GM23338 (cell line): ENCODE data around the gene LIPT1. TPM values are rescaled to one million over a fixed set of nuclear protein-coding genes. Genes with fewer than 3 reads are reported as not detected.

Experiments
- ATAC-seq: fragments of 200-7000 bp; cut with Tn5 transposase; 3 replicates; pipeline ENCODE4 v1.9.1; 2020
- DNase-seq: peaks from one replicate; pipeline ENCODE4 v3.0.0-alpha.2; 2015; ENCODE audit warnings: low spot score
- H2AFZ ChIP-seq: fragments of 200-600 bp; sonication (generic); 2 replicates; pipeline ENCODE4 v1.8.0; 2016; ENCODE audit warnings: antibody characterized with exemption, mild to moderate bottlenecking, moderate library complexity
- H3F3A ChIP-seq: fragments of 200-600 bp; sonication (generic); replicated peaks from 2 replicates; pipeline ENCODE4 v1.8.0; 2017; ENCODE audit warnings: antibody characterized with exemption, mixed run types, low read depth
- H3K27ac ChIP-seq: fragments of 200-600 bp; sonication (generic); 2 replicates; pipeline ENCODE4 v1.6.1; 2016; ENCODE audit warnings: low read depth
- H3K27me3 ChIP-seq: fragments of 200-600 bp; sonication (generic); 2 replicates; pipeline ENCODE4 v1.8.0; 2016; ENCODE audit warnings: mild to moderate bottlenecking, mixed run types, moderate library complexity; ENCODE audit not compliant: insufficient read depth
- H3K36me3 ChIP-seq: fragments of 200-600 bp; sonication (generic); 2 replicates; pipeline ENCODE4 v1.8.0; 2016; ENCODE audit warnings: mild to moderate bottlenecking; ENCODE audit not compliant: insufficient read depth
- H3K4me1 ChIP-seq: fragments of 200-600 bp; sonication (generic); 2 replicates; pipeline ENCODE4 v1.8.0; 2016; ENCODE audit warnings: mild to moderate bottlenecking, moderate library complexity; ENCODE audit not compliant: insufficient read depth
- H3K4me2 ChIP-seq: fragments of 200-600 bp; sonication (generic); 2 replicates; pipeline ENCODE4 v1.7.1; 2017; ENCODE audit warnings: mixed run types
- H3K4me3 ChIP-seq: fragments of 200-600 bp; sonication (generic); 2 replicates; pipeline ENCODE4 v1.6.1; 2016; ENCODE audit warnings: mixed run types
- H3K79me2 ChIP-seq: fragments of 200-600 bp; sonication (generic); replicated peaks from 2 replicates; pipeline ENCODE4 v1.8.0; 2017; ENCODE audit warnings: mild to moderate bottlenecking; ENCODE audit not compliant: insufficient read depth
- H3K9me2 ChIP-seq: fragments of 200-600 bp; sonication (generic); 2 replicates; pipeline ENCODE4 v1.8.0; 2017; ENCODE audit not compliant: insufficient read depth
- H4K20me1 ChIP-seq: fragments of 200-600 bp; sonication (generic); replicated peaks from 2 replicates; pipeline ENCODE4 v1.8.0; 2017; ENCODE audit warnings: mild to moderate bottlenecking; ENCODE audit not compliant: insufficient read depth
- H3K27ac Mint-ChIP-seq: 2 replicates; pipeline ENCODE4 v1.8.0; 2020; ENCODE audit warnings: inconsistent platforms, mild to moderate bottlenecking, moderate library complexity, mixed read lengths
- H3K27me3 Mint-ChIP-seq: 3 replicates; pipeline ENCODE4 v1.8.0; 2022; ENCODE audit warnings: low read depth, mild to moderate bottlenecking, moderate library complexity, mixed read lengths, inconsistent platforms; ENCODE audit not compliant: insufficient read depth, poor library complexity
- H3K36me3 Mint-ChIP-seq: 3 replicates; pipeline ENCODE4 v1.8.0; 2021; ENCODE audit warnings: low read depth, mild to moderate bottlenecking, inconsistent platforms, moderate library complexity, mixed read lengths
- H3K4me1 Mint-ChIP-seq: 3 replicates; pipeline ENCODE4 v1.8.0; 2020; ENCODE audit warnings: mild to moderate bottlenecking, inconsistent platforms, mixed read lengths
- H3K4me3 Mint-ChIP-seq: 3 replicates; pipeline ENCODE4 v1.8.0; 2021; ENCODE audit warnings: moderate library complexity, mild to moderate bottlenecking, inconsistent platforms, mixed read lengths
- H3K9me3 Mint-ChIP-seq: 3 replicates; pipeline ENCODE4 v1.8.0; 2020; ENCODE audit warnings: moderate library complexity, mild to moderate bottlenecking, inconsistent platforms, mixed read lengths
- CREB1 ChIP-seq: fragments of 250-450 bp; sonication (Bioruptor Pico); IDR thresholded peaks from 2 replicates; pipeline ENCODE4 v1.5.0; 2020; ENCODE audit warnings: low read depth, mild to moderate bottlenecking, moderate library complexity
- CTCF ChIP-seq, 2 experiments: fragments of 200-600 bp in 1 of 2; sonication (generic) in 1 of 2; conservative IDR thresholded peaks; 2 replicates each; pipeline versions ENCODE4 v1.5.1 to v1.6.1; 2016 to 2017; ENCODE audit warnings: antibody characterized with exemption in 2 of 2, low read depth in 2 of 2, mild to moderate bottlenecking in 2 of 2, moderate library complexity in 1 of 2
- ETS1 ChIP-seq: IDR thresholded peaks from 2 replicates; pipeline ENCODE4 v1.6.1; 2016; ENCODE audit warnings: antibody characterized with exemption
- EZH2 ChIP-seq: fragments of 200-600 bp; sonication (generic); IDR thresholded peaks from one replicate; pipeline ENCODE4 v1.8.0; 2017; ENCODE audit warnings: antibody characterized with exemption, mild to moderate bottlenecking, low read depth; ENCODE audit not compliant: unreplicated experiment
- EZH2phosphoT487 ChIP-seq: fragments of 200-600 bp; sonication (generic); IDR thresholded peaks from one replicate; pipeline ENCODE4 v1.8.1; 2018; ENCODE audit warnings: antibody characterized with exemption; ENCODE audit not compliant: unreplicated experiment
- NANOG ChIP-seq: IDR thresholded peaks from 2 replicates; pipeline ENCODE4 v1.6.1; 2016; ENCODE audit warnings: antibody characterized with exemption, borderline replicate concordance
- POLR2AphosphoS5 ChIP-seq: IDR thresholded peaks from 2 replicates; pipeline ENCODE4 v1.6.1; 2016; ENCODE audit warnings: antibody characterized with exemption, low read depth
- REST ChIP-seq: IDR thresholded peaks from one replicate; pipeline ENCODE4 v1.6.1; 2018; ENCODE audit warnings: antibody characterized with exemption; ENCODE audit not compliant: unreplicated experiment
- STAT1 ChIP-seq: IDR thresholded peaks from one replicate; pipeline ENCODE4 v1.6.1; 2016; ENCODE audit warnings: antibody characterized with exemption; ENCODE audit not compliant: unreplicated experiment
- ZNF114 ChIP-seq: fragments of 250-450 bp; sonication (Bioruptor Pico); IDR thresholded peaks from 2 replicates; pipeline ENCODE4 v1.5.0; 2020; ENCODE audit warnings: mild to moderate bottlenecking, moderate library complexity
- ZNF331 ChIP-seq: fragments of 250-450 bp; sonication (Bioruptor Pico); IDR thresholded peaks from 2 replicates; pipeline ENCODE4 v1.5.0; 2020; ENCODE audit warnings: low read depth, mild to moderate bottlenecking, moderate library complexity
- polyA plus RNA-seq: library from polyadenylated mRNA; unstranded; fragments of >200 nt; fragmentation: Nextera tagmentation; extraction: Ambion mirVana; gene quantifications from 2 replicates; pipeline ENCODE4 v1.2.1, GENCODE V29; 2016
- total RNA-seq: library from RNA; depleted of rRNA; stranded (reverse); fragments of >200 nt; shearing (Covaris generic); gene quantifications from 2 replicates; pipeline ENCODE4 v1.2.3, GENCODE V29; 2014

LIPT1 gene
- total and polyA plus RNA-seq, 2 experiments from 2014 or later: 11.5 to 15.4 TPM

- no peak for ATAC-seq
Observed at GRCh38 chr2:99159594-99159993, 4.8 kb downstream of the LIPT1 start.

GRCh38 chr2:99166218-99166617, 11.5 kb downstream of the LIPT1 start:
- H3K27ac ChIP-seq: no peak overlapping the region
- H3K79me2 ChIP-seq: no peaks in the 10 kb centered on the region
- DNase-seq (no peak), ATAC-seq (no peak)
- no peak overlapping the region for H3K27ac Mint-ChIP-seq
- no peak overlapping the region for H3K4me2 ChIP-seq
- no peaks in the 10 kb centered on the region for H3K27me3 ChIP-seq
- no peaks in the 10 kb centered on the region for H3K4me1 ChIP-seq
- no peaks in the 10 kb centered on the region; the same call in 1 of the 2 replicates for H4K20me1 ChIP-seq
- no peaks in the 10 kb centered on the region for H3K9me3 Mint-ChIP-seq
- H3K36me3 Mint-ChIP-seq: peaks cover 16% of the 10 kb centered on the region; the same call in 1 of the 3 replicates
- no peaks in the 10 kb centered on the region for H3K9me2 ChIP-seq
- no peaks in the 10 kb centered on the region for H3K4me1 Mint-ChIP-seq
- H3K36me3 ChIP-seq: peaks cover 12% of the 10 kb centered on the region; the same call in 1 of the 2 replicates
- no peak overlapping the region for H3K4me3 Mint-ChIP-seq
- H2AFZ ChIP-seq: no peak overlapping the region
- no peak overlapping the region for H3K4me3 ChIP-seq
- no peaks in the 10 kb centered on the region for H3K27me3 Mint-ChIP-seq
- H3F3A ChIP-seq: no peaks in the 10 kb centered on the region
- TF ChIP-seq CREB1 (CRISPR knock-in tag): no peak
- TF ChIP-seq ZNF114 (CRISPR knock-in tag): no peak
- no peak for TF ChIP-seq REST
- TF ChIP-seq ETS1: no peak
- no peak for TF ChIP-seq STAT1
- no peak for TF ChIP-seq ZNF331 (CRISPR knock-in tag)
- TF ChIP-seq CTCF (conservative IDR thresholded peaks at IDR 0.05; ENCODE audit: low read depth in 2 of 2): no peak
- TF ChIP-seq EZH2: no peak
- TF ChIP-seq EZH2phosphoT487: no peak
- TF ChIP-seq POLR2AphosphoS5: no peak
- no peak for TF ChIP-seq NANOG

More at GRCh38 chr2:99159594-99159993, 4.8 kb downstream of the LIPT1 start:
- Histone ChIP-seq H3K27me3 (no peaks in the 10 kb centered on the region), H3K4me2 (no peak overlapping the region), H3K79me2 (peaks cover 16% of the 10 kb centered on the region), H3K27ac (no peak overlapping the region), H4K20me1 (0 out of 2 replicates have a peak, but pooled peaks cover 4% of the 10 kb centered on the region), H3K4me3 (no peak overlapping the region), H3K9me2 (no peaks in the 10 kb centered on the region), H3F3A (no peaks in the 10 kb centered on the region), H2AFZ (no peak overlapping the region), H3K36me3 (peaks cover 8% of the 10 kb centered on the region), H3K4me1 (peaks cover 11% of the 10 kb centered on the region; the same call in 1 of the 2 replicates)
- no peak for TF ChIP-seq ZNF331 (CRISPR knock-in tag)
- no peak for TF ChIP-seq CTCF (conservative IDR thresholded peaks at IDR 0.05; ENCODE audit: low read depth in 2 of 2)
- no peak for TF ChIP-seq NANOG
- no peak for TF ChIP-seq STAT1
- no peak for TF ChIP-seq ZNF114 (CRISPR knock-in tag)
- H3K4me1 Mint-ChIP-seq: peaks cover 9% of the 10 kb centered on the region
- H3K27ac Mint-ChIP-seq: no peak overlapping the region
- no peaks in the 10 kb centered on the region for H3K9me3 Mint-ChIP-seq
- peaks cover 18% of the 10 kb centered on the region for H3K36me3 Mint-ChIP-seq
- no peak overlapping the region; the same call in 2 of the 3 replicates for H3K4me3 Mint-ChIP-seq
- DNase-seq: no peak
- H3K27me3 Mint-ChIP-seq: peaks cover under 1% of the 10 kb centered on the region
